ENCODE results near the gene CCR9. TPM values are rescaled to one million over a fixed set of nuclear protein-coding genes. Genes with fewer than 3 reads are reported as not detected.

The CCR9 gene
- total RNA-seq, 1 donor from 2014 or later, result not detected

DNA sequence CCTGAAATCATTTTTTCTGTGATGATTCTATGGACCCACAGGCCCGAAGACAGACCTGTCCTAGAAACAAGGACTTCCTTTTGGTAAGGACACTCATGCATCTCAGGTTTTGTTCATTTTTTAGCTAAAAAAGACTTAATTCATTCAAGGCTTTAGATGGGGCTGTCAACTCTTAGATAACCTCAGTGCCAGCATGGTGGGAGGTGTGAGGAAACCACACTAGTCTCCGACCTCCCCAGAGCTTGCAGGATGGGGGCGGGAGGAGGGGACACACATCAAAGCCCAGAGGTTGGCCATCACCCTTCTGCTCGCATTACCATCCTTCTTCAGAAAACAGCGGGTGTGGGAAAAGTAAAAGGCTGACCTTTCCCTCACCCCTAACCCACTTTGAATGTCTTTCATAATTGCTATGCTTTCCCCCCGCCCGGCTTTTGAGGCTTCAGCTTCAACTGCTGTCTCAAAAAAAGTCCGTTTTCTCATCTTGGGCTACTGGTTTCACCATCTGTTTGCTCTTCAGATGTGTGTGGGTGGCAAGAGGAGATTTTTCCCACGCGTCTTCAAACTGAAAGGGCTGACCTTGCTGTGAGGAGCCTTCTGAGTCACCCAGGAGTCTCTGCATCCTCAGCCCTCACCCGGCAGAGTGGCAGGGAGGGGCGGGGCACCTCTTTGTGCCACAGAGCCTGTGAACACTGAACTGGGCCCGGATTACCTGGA lies 29.3 kb downstream of the CCR9 start:
- Histone ChIP-seq H3K4me2 (no peak overlapping the region), H3K27ac (no peak overlapping the region), H3K9ac (no peak overlapping the region), H3K4me3 (no peak overlapping the region), H4K20me1 (ENCODE audit: low read depth) (no peaks in the 10 kb centered on the region), H3K27me3 (no peaks in the 10 kb centered on the region), H3K36me3 (no peaks in the 10 kb centered on the region), H3F3A (ENCODE audit: low read depth) (no peaks in the 10 kb centered on the region), H3K9me3 (ENCODE audit: low read depth) (no peaks in the 10 kb centered on the region), H3K4me1 (no peaks in the 10 kb centered on the region), H3K79me2 (ENCODE audit: low read depth) (no peaks in the 10 kb centered on the region), H2AFZ (replicated peaks) (no peak overlapping the region)
- DNase-seq (ENCODE audit: low spot score), result peak; percentile 13
- H3K27ac Mint-ChIP-seq, result peak overlapping the region; percentile 50
- TF ChIP-seq EZH2phosphoT487 (IDR thresholded peaks at IDR 0.05), result no peak
- TF ChIP-seq, protein P1, sequence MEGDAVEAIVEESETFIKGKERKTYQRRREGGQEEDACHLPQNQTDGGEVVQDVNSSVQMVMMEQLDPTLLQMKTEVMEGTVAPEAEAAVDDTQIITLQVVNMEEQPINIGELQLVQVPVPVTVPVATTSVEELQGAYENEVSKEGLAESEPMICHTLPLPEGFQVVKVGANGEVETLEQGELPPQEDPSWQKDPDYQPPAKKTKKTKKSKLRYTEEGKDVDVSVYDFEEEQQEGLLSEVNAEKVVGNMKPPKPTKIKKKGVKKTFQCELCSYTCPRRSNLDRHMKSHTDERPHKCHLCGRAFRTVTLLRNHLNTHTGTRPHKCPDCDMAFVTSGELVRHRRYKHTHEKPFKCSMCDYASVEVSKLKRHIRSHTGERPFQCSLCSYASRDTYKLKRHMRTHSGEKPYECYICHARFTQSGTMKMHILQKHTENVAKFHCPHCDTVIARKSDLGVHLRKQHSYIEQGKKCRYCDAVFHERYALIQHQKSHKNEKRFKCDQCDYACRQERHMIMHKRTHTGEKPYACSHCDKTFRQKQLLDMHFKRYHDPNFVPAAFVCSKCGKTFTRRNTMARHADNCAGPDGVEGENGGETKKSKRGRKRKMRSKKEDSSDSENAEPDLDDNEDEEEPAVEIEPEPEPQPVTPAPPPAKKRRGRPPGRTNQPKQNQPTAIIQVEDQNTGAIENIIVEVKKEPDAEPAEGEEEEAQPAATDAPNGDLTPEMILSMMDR (IDR thresholded peaks at IDR 0.05), result no peak
- no peak for TF ChIP-seq EZH2 (IDR thresholded peaks at IDR 0.05)
- H3K36me3 Mint-ChIP-seq, result peaks cover 3% of the 10 kb centered on the region
- H3K4me3 Mint-ChIP-seq, result peak overlapping the region; percentile 33
- H3K4me1 Mint-ChIP-seq, result peaks cover 24% of the 10 kb centered on the region
- no peaks in the 10 kb centered on the region for H3K9me3 Mint-ChIP-seq
- peaks cover 5% of the 10 kb centered on the region for H3K27me3 Mint-ChIP-seq (ENCODE audit: insufficient read depth, low read depth)

DNA sequence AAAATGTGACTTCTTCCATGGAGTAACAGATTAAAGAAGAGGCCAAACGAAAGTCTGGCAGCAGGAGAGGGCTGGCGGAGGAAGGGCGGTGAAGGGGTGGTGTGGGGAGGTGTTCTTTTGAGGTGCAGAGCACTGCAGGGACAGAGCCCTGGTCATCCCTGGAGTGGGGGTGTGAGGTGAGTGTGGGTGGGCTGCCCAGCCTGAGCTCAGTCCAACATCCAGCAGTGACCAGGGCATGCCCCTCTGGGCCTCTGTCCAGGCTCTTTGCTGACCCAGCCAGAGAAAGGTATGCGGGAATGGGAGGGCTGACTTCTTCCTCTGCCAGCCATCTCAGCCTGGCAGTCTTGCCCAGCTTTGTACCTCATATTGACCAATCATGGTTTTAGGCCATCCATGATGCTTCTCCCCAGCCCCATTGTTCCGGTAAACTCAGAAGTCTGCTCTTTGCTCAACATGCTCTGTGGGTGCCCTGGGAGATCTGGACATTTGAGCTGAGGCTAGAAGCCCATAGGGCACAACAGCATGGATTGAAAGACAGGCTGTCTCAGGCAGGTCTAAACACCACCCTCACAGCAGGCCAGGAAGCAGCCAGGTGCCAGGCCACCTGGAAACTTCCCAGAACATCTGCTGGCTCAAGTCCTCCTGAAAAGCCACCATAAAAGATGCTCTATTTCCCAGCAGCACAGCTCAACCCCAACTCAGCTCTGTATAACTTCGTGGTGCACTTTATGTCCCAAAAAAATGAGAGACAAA lies 31.0 kb downstream of the CCR9 start:
- Histone ChIP-seq H3K79me2 (ENCODE audit: low read depth) (no peaks in the 10 kb centered on the region), H3K27me3 (no peaks in the 10 kb centered on the region), H4K20me1 (ENCODE audit: low read depth) (no peaks in the 10 kb centered on the region), H3K36me3 (no peaks in the 10 kb centered on the region), H3K4me1 (no peaks in the 10 kb centered on the region), H3K27ac (no peak overlapping the region), H3K9me3 (ENCODE audit: low read depth) (no peaks in the 10 kb centered on the region), H3K4me3 (no peak overlapping the region), H3F3A (ENCODE audit: low read depth) (no peaks in the 10 kb centered on the region), H3K4me2 (no peak overlapping the region), H3K9ac (no peak overlapping the region), H2AFZ (replicated peaks) (no peak overlapping the region)
- H3K9me3 Mint-ChIP-seq, result no peaks in the 10 kb centered on the region
- DNase-seq (ENCODE audit: low spot score), result no peak
- TF ChIP-seq EZH2phosphoT487 (IDR thresholded peaks at IDR 0.05) (no peak), EZH2 (IDR thresholded peaks at IDR 0.05) (no peak)
- TF ChIP-seq, protein P1 (IDR thresholded peaks at IDR 0.05), result no peak
- H3K4me1 Mint-ChIP-seq, result peaks cover 24% of the 10 kb centered on the region
- peaks cover 9% of the 10 kb centered on the region for H3K36me3 Mint-ChIP-seq
- no peak overlapping the region for H3K4me3 Mint-ChIP-seq
- H3K27me3 Mint-ChIP-seq (ENCODE audit: insufficient read depth, low read depth), result peaks cover 5% of the 10 kb centered on the region
- no peak overlapping the region for H3K27ac Mint-ChIP-seq

DNA sequence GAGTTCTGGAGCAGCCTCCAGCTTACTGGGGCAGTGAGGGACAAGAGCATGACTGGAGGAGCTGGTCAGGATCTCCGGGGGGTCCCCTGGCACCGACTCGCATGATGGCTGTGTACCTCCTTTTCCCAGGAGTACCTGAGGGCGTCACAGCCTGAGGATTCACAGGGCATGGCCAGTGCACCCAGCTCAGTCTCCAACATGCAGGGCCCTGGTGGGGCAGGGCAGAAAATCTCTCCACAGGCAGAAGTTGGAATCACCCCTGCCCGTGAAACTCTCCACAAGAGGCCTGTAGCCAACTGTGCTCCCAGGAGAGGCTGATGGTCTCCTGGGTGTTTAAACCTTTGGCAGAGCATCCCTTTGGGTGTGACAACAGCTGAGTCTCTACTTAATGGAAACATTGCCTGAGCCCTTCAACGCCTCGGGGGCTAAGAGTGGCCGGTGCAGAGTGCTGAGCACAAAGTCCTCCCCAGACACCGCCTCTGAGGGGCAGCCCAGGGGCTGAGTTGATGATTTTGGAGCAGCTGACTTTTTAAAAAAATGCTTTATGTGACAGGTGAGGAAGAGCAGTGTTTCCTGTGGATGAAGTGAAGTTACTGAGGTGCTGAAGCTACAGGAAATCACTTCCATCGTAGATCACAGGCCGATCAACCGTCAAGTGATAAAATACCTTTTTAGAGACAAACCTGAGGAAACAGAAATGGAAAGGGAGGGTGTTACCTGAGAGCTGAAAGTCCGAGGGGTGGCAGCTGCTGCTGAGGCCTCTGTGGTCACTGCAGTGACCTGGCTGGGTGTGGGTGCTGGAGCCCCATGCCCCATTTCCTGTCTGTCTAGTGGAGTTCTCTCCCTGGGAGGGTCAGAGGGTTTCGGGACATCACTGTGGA lies 35.1 kb downstream of the CCR9 start:
- Histone ChIP-seq H3K27me3 (no peaks in the 10 kb centered on the region), H3K27ac (no peak overlapping the region), H3K9me3 (ENCODE audit: low read depth) (no peaks in the 10 kb centered on the region), H3K4me2 (no peak overlapping the region), H3K9ac (no peak overlapping the region), H3K4me1 (no peaks in the 10 kb centered on the region), H4K20me1 (ENCODE audit: low read depth) (no peaks in the 10 kb centered on the region), H3K79me2 (ENCODE audit: low read depth) (no peaks in the 10 kb centered on the region), H3F3A (ENCODE audit: low read depth) (no peaks in the 10 kb centered on the region), H3K4me3 (no peak overlapping the region), H2AFZ (replicated peaks) (no peak overlapping the region), H3K36me3 (no peaks in the 10 kb centered on the region)
- DNase-seq (ENCODE audit: low spot score), result no peak
- Mint-ChIP-seq H3K27me3 (ENCODE audit: insufficient read depth, low read depth) (no peaks in the 10 kb centered on the region), H3K27ac (no peak overlapping the region), H3K4me3 (no peak overlapping the region), H3K9me3 (no peaks in the 10 kb centered on the region), H3K36me3 (peaks cover 18% of the 10 kb centered on the region), H3K4me1 (peaks cover 9% of the 10 kb centered on the region)
- TF ChIP-seq EZH2 (IDR thresholded peaks at IDR 0.05), result no peak
- no peak for TF ChIP-seq EZH2phosphoT487 (IDR thresholded peaks at IDR 0.05)
- TF ChIP-seq, protein P1 (IDR thresholded peaks at IDR 0.05), result no peak
